ENCODE measurements around the gene TMEM9.

GRCh38 chr1:201104141-201104540 is 50.1 kb downstream of the TMEM9 start:
- TF ChIP-seq CTCF (IDR thresholded peaks at IDR 0.05) (no peak), POLR2AphosphoS5 (IDR thresholded peaks at IDR 0.05) (no peak), POLR2A (IDR thresholded peaks at IDR 0.05) (no peak)
